Erythroblast (primary cell): Measurements from ENCODE around the gene PIP5K1B.

ENCODE experiments used
- GATA1 ChIP-seq: IDR thresholded peaks from 2 replicates; pipeline ENCODE4 v1.6.1; 2011; ENCODE audit warnings: low read depth, mild to moderate bottlenecking, control low read depth, low read length, moderate library complexity
- POLR2A ChIP-seq: IDR thresholded peaks from 2 replicates; pipeline ENCODE4 v1.6.1; 2011; ENCODE audit warnings: mild to moderate bottlenecking, low read length

GRCh38 chr9:69035438-69036308, 330.6 kb downstream of the PIP5K1B start, which contains the start of gene FXN:
- TF ChIP-seq GATA1 (no peak), POLR2A (peak; percentile 73)
